GM19463 (cell line): ENCODE data around the gene CISD3.

Experiments
- ATAC-seq: cut with Tn5 transposase; IDR thresholded peaks from one replicate; pipeline ENCODE4 v1.9.1; 2021; ENCODE audit warnings: mild to moderate bottlenecking, moderate library complexity; ENCODE audit not compliant: unreplicated experiment

The CISD3 gene

GRCh38 chr17:38766341-38766740 is 36.2 kb downstream of the CISD3 start:
- no peak for ATAC-seq

GRCh38 chr17:38768417-38768816 is 38.3 kb downstream of the CISD3 start:
- ATAC-seq: no peak

- ATAC-seq: no peak
These were observed 43.1 kb downstream of the CISD3 start for GRCh38 chr17:38773258-38773657.

- ATAC-seq: no peak
These were observed 47.6 kb downstream of the CISD3 start for GRCh38 chr17:38777641-38778250.

- no peak for ATAC-seq
These were observed 50.0 kb downstream of the CISD3 start for GRCh38 chr17:38779965-38780752.

GRCh38 chr17:38783227-38783626 is 53.1 kb downstream of the CISD3 start:
- no peak for ATAC-seq
